Liver (tissue), 9 donors: ENCODE measurements around the gene CACNA1D. TPM values are rescaled to one million over a fixed set of nuclear protein-coding genes. Genes with fewer than 3 reads are reported as not detected.

Experiments used
- DNase-seq: peaks from one replicate; pipeline ENCODE4 v3.0.0-alpha.2; 2017; ENCODE audit warnings: low spot score
- H3K27ac ChIP-seq, 2 donors: one replicate each; pipeline ENCODE4 v1.7.0; 2013; ENCODE audit warnings: inconsistent platforms in 2 of 2, low read length in 2 of 2, control low read depth in 1 of 2, low read depth in 1 of 2, mild to moderate bottlenecking in 1 of 2
- H3K27me3 ChIP-seq, 4 donors: one replicate each; pipeline versions ENCODE4 v1.6.1 to v1.7.0; 2013; ENCODE audit warnings: low read length in 3 of 4, inconsistent platforms in 1 of 4, mild to moderate bottlenecking in 1 of 4, moderate library complexity in 1 of 4; ENCODE audit not compliant: control insufficient read depth in 4 of 4, insufficient read depth in 4 of 4
- H3K36me3 ChIP-seq, 4 donors: one replicate each; pipeline versions ENCODE4 v1.6.1 to v1.7.0; 2013; ENCODE audit warnings: low read length in 3 of 4, mild to moderate bottlenecking in 3 of 4, low read depth in 1 of 4, moderate library complexity in 1 of 4; ENCODE audit not compliant: control insufficient read depth in 4 of 4, insufficient read depth in 3 of 4
- H3K4me1 ChIP-seq, 4 donors: one replicate each; pipeline versions ENCODE4 v1.6.1 to v1.7.0; 2013; ENCODE audit warnings: low read length in 3 of 4, mild to moderate bottlenecking in 3 of 4, moderate library complexity in 1 of 4; ENCODE audit not compliant: control insufficient read depth in 4 of 4, insufficient read depth in 4 of 4
- H3K4me3 ChIP-seq, 3 donors: one replicate each; pipeline versions ENCODE4 v1.6.1 to v1.7.0; 2013; ENCODE audit warnings: low read length in 3 of 3, control low read depth in 1 of 3, low read depth in 1 of 3, mild to moderate bottlenecking in 1 of 3
- H3K9ac ChIP-seq, 2 donors: one replicate each; pipeline ENCODE4 v1.7.0; 2013; ENCODE audit warnings: low read length in 2 of 2, mild to moderate bottlenecking in 2 of 2, moderate library complexity in 2 of 2, control low read depth in 1 of 2, low read depth in 1 of 2
- H3K9me3 ChIP-seq, 4 donors: one replicate each; pipeline versions ENCODE4 v1.6.1 to v1.7.0; 2013; ENCODE audit warnings: low read length in 3 of 4; ENCODE audit not compliant: control insufficient read depth in 4 of 4
- EGR1 ChIP-seq, 2 donors: IDR thresholded peaks; 2 replicates each; pipeline ENCODE4 v1.6.1; 2016 to 2018; ENCODE audit warnings: antibody characterized with exemption in 2 of 2, low read depth in 2 of 2
- FOXA1 ChIP-seq: IDR thresholded peaks from 2 replicates; pipeline ENCODE4 v1.6.1; 2016; ENCODE audit warnings: antibody characterized with exemption
- FOXA2 ChIP-seq: IDR thresholded peaks from 2 replicates; pipeline ENCODE4 v1.6.1; 2016; ENCODE audit warnings: antibody characterized with exemption
- GABPA ChIP-seq, 2 donors: IDR thresholded peaks in 1 of 2; conservative IDR thresholded peaks in 1 of 2; 2 replicates each; pipeline ENCODE4 v1.6.1; 2016; ENCODE audit warnings: antibody characterized with exemption in 2 of 2, mild to moderate bottlenecking in 1 of 2, moderate library complexity in 1 of 2
- HNF4A ChIP-seq, 2 donors: conservative IDR thresholded peaks; 2 replicates each; pipeline ENCODE4 v1.6.1; 2016; ENCODE audit warnings: antibody characterized with exemption in 2 of 2, mild to moderate bottlenecking in 2 of 2
- HNF4G ChIP-seq: IDR thresholded peaks from 2 replicates; pipeline ENCODE4 v1.6.1; 2016; ENCODE audit warnings: antibody characterized with exemption
- JUND ChIP-seq, 2 donors: IDR thresholded peaks; 2 replicates each; pipeline ENCODE4 v1.6.1; 2016; ENCODE audit warnings: antibody characterized with exemption in 2 of 2
- MAX ChIP-seq: IDR thresholded peaks from 2 replicates; pipeline ENCODE4 v1.6.1; 2016; ENCODE audit warnings: antibody characterized with exemption
- NR2F2 ChIP-seq: IDR thresholded peaks from 2 replicates; pipeline ENCODE4 v1.6.1; 2016; ENCODE audit warnings: antibody characterized with exemption
- RAD21 ChIP-seq, 2 donors: IDR thresholded peaks; 2 replicates each; pipeline ENCODE4 v1.6.1; 2016; ENCODE audit warnings: antibody characterized with exemption in 2 of 2, mild to moderate bottlenecking in 2 of 2
- RXRA ChIP-seq, 2 donors: IDR thresholded peaks; 2 replicates each; pipeline ENCODE4 v1.6.1; 2017 to 2018; ENCODE audit warnings: antibody characterized with exemption in 2 of 2, mild to moderate bottlenecking in 1 of 2
- SP1 ChIP-seq: IDR thresholded peaks from 2 replicates; pipeline ENCODE4 v1.6.1; 2018; ENCODE audit warnings: antibody characterized with exemption, mild to moderate bottlenecking
- TAF1 ChIP-seq: conservative IDR thresholded peaks from 2 replicates; pipeline ENCODE4 v1.6.1; 2016; ENCODE audit warnings: antibody characterized with exemption, mild to moderate bottlenecking
- YY1 ChIP-seq: IDR thresholded peaks from 2 replicates; pipeline ENCODE4 v1.6.1; 2016; ENCODE audit warnings: antibody characterized with exemption, mild to moderate bottlenecking
- WGBS: extraction: QIAGEN DNeasy Blood & Tissue Kit; methylation state at CpG from one replicate; pipeline ENCODE4 v1.1.7; 2013; 5-methylcytosine and 5-hydroxymethylcytosine counted together
- polyA plus RNA-seq, 2 donors: library from polyadenylated mRNA; stranded (reverse) in 1 of 2; unstranded in 1 of 2; fragments of 200-250 nt in 1 of 2; fragments of >200 nt in 1 of 2; fragmentation: Nextera tagmentation in 1 of 2; extraction: Ambion mirVana in 1 of 2; gene quantifications; one replicate each; pipeline versions ENCODE4 v1.2.1 to v1.2.3, GENCODE V29; 2013 to 2015
- total RNA-seq, 2 donors: library from RNA; depleted of rRNA; stranded (reverse); fragments of >200 nt; gene quantifications; one replicate each; pipeline ENCODE4 v1.2.3, GENCODE V29; 2014
- TF ChIP-seq, protein P1 (sequence below): IDR thresholded peaks from 2 replicates; pipeline ENCODE4 v1.6.1; 2016; ENCODE audit warnings: antibody characterized with exemption
- TF ChIP-seq, protein P2 (sequence below): IDR thresholded peaks from 2 replicates; pipeline ENCODE4 v1.6.1; 2016; ENCODE audit warnings: antibody characterized with exemption, mild to moderate bottlenecking
- TF ChIP-seq, protein P3 (sequence below): IDR thresholded peaks from 2 replicates; pipeline ENCODE4 v1.6.1; 2016; ENCODE audit warnings: antibody characterized with exemption
- donor health status: healthy.
- donor health status: healthy.
- donor health status: healthy.
- donor health status: healthy.
- donor health status: healthy.

CACNA1D gene
- total and polyA plus RNA-seq, 4 donors: 1.8 to 18.9 (median 3.4) TPM

- H3K9me3 ChIP-seq: no peaks in the 10 kb centered on the region
- no peak overlapping the region for H3K9ac ChIP-seq
- 89% methylated on average over 4 of the region's 4 CpGs for WGBS
- peaks cover 4 to 39% (median 23%) of the 10 kb centered on the region in 4 donors for H3K36me3 ChIP-seq
- H3K4me3 ChIP-seq: no peak overlapping the region
- peaks cover 0 to 6% (median 3%) of the 10 kb centered on the region in 4 donors for H3K4me1 ChIP-seq
- no peaks in the 10 kb centered on the region for H3K27me3 ChIP-seq
- no peak for DNase-seq
- H3K27ac ChIP-seq: no peak overlapping the region
- no peak for TF ChIP-seq FOXA2
- TF ChIP-seq, protein P1, sequence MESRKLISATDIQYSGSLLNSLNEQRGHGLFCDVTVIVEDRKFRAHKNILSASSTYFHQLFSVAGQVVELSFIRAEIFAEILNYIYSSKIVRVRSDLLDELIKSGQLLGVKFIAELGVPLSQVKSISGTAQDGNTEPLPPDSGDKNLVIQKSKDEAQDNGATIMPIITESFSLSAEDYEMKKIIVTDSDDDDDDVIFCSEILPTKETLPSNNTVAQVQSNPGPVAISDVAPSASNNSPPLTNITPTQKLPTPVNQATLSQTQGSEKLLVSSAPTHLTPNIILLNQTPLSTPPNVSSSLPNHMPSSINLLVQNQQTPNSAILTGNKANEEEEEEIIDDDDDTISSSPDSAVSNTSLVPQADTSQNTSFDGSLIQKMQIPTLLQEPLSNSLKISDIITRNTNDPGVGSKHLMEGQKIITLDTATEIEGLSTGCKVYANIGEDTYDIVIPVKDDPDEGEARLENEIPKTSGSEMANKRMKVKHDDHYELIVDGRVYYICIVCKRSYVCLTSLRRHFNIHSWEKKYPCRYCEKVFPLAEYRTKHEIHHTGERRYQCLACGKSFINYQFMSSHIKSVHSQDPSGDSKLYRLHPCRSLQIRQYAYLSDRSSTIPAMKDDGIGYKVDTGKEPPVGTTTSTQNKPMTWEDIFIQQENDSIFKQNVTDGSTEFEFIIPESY: no peak
- TF ChIP-seq NR2F2: no peak
- no peak for TF ChIP-seq YY1
- TF ChIP-seq HNF4A (conservative IDR thresholded peaks at IDR 0.05): no peak
- TF ChIP-seq RAD21 (IDR thresholded peaks at IDR 0.05): no peak
- no peak for TF ChIP-seq TAF1
- no peak for TF ChIP-seq RXRA (IDR thresholded peaks at IDR 0.05)
- TF ChIP-seq, protein P2, sequence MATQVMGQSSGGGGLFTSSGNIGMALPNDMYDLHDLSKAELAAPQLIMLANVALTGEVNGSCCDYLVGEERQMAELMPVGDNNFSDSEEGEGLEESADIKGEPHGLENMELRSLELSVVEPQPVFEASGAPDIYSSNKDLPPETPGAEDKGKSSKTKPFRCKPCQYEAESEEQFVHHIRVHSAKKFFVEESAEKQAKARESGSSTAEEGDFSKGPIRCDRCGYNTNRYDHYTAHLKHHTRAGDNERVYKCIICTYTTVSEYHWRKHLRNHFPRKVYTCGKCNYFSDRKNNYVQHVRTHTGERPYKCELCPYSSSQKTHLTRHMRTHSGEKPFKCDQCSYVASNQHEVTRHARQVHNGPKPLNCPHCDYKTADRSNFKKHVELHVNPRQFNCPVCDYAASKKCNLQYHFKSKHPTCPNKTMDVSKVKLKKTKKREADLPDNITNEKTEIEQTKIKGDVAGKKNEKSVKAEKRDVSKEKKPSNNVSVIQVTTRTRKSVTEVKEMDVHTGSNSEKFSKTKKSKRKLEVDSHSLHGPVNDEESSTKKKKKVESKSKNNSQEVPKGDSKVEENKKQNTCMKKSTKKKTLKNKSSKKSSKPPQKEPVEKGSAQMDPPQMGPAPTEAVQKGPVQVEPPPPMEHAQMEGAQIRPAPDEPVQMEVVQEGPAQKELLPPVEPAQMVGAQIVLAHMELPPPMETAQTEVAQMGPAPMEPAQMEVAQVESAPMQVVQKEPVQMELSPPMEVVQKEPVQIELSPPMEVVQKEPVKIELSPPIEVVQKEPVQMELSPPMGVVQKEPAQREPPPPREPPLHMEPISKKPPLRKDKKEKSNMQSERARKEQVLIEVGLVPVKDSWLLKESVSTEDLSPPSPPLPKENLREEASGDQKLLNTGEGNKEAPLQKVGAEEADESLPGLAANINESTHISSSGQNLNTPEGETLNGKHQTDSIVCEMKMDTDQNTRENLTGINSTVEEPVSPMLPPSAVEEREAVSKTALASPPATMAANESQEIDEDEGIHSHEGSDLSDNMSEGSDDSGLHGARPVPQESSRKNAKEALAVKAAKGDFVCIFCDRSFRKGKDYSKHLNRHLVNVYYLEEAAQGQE: no peak
- no peak for TF ChIP-seq FOXA1
- no peak for TF ChIP-seq EGR1 (IDR thresholded peaks at IDR 0.05; ENCODE audit: low read depth in 2 of 2)
- no peak for TF ChIP-seq MAX
- TF ChIP-seq, protein P3, sequence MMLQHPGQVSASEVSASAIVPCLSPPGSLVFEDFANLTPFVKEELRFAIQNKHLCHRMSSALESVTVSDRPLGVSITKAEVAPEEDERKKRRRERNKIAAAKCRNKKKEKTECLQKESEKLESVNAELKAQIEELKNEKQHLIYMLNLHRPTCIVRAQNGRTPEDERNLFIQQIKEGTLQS: no peak
- no peak for TF ChIP-seq JUND (IDR thresholded peaks at IDR 0.05)
- TF ChIP-seq GABPA (IDR thresholded peaks at IDR 0.05 in 1 of 2, conservative IDR thresholded peaks at IDR 0.05 in 1 of 2): no peak
- no peak for TF ChIP-seq SP1
- TF ChIP-seq HNF4G: no peak
Observed at GRCh38 chr3:53860196-53860595, 365.8 kb downstream of the CACNA1D start.

- H3K4me1 ChIP-seq: peaks cover 1 to 12% (median 3%) of the 10 kb centered on the region in 4 donors
- no peak for DNase-seq
- no peak for TF ChIP-seq JUND (IDR thresholded peaks at IDR 0.05)
- TF ChIP-seq MAX: no peak
- TF ChIP-seq, protein P1: no peak
- TF ChIP-seq HNF4A (conservative IDR thresholded peaks at IDR 0.05): no peak
- no peak for TF ChIP-seq RAD21 (IDR thresholded peaks at IDR 0.05)
- no peak for TF ChIP-seq YY1
- TF ChIP-seq RXRA (IDR thresholded peaks at IDR 0.05): no peak
- no peaks in the 10 kb centered on the region for H3K9me3 ChIP-seq
- no peak overlapping the region for H3K4me3 ChIP-seq
- peaks cover 7 to 31% (median 24%) of the 10 kb centered on the region in 4 donors for H3K36me3 ChIP-seq
- 98% methylated on average over 3 of the region's 3 CpGs for WGBS
- H3K9ac ChIP-seq: no peak overlapping the region
- no peaks in the 10 kb centered on the region for H3K27me3 ChIP-seq
- H3K27ac ChIP-seq: no peak overlapping the region
Observed at GRCh38 chr3:53862241-53862640, 367.8 kb downstream of the CACNA1D start.
